Measurements from ENCODE around the gene NDUFS3.
A peak's percentile ranks its signal among the peaks of the same experiment; 100 is the strongest.

NDUFS3 gene

DNA sequence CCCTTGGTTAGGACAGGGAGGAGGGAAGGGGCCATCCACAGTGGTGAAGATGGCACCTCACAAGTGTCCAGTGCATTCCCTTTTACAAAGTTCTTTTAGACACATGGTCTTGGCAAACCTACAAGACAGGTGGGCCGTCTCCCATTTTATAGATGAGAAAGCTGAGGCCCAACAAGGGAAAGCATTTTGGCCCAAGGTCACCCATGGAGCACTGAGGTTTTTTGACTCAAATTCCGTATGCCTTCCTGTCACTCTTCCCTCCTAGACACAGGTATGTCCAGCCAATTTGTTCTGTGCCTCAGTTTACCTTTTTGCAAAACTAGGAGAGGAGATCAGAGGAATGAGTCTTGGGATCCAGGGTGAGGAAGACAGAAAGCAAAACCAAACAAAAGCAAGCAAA is 14.1 kb downstream of the NDUFS3 start:
- no peak for DNase-seq

DNA sequence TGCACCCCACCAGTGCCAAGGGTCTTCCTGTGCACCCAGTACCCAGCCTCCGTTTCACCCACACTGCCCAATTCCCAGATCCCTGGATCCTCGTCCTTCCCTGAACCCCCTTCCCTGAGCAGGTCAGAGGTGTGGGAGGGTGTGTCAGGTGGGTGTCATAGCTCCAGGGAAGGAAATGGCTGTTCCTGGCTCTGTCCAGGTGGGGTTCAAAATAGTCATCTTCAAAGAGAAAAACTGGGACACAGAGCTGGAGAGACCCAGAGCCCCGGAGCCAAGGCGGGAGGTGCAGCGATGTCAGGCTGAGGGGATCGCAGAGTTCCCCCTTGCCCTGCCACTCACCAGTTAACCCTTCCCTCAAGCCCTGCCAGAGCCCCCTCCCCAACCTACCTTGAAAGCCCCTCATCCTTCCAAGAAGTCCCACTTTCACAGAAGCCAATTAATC is 14.6 kb downstream of the NDUFS3 start:
- no peak for DNase-seq

DNA sequence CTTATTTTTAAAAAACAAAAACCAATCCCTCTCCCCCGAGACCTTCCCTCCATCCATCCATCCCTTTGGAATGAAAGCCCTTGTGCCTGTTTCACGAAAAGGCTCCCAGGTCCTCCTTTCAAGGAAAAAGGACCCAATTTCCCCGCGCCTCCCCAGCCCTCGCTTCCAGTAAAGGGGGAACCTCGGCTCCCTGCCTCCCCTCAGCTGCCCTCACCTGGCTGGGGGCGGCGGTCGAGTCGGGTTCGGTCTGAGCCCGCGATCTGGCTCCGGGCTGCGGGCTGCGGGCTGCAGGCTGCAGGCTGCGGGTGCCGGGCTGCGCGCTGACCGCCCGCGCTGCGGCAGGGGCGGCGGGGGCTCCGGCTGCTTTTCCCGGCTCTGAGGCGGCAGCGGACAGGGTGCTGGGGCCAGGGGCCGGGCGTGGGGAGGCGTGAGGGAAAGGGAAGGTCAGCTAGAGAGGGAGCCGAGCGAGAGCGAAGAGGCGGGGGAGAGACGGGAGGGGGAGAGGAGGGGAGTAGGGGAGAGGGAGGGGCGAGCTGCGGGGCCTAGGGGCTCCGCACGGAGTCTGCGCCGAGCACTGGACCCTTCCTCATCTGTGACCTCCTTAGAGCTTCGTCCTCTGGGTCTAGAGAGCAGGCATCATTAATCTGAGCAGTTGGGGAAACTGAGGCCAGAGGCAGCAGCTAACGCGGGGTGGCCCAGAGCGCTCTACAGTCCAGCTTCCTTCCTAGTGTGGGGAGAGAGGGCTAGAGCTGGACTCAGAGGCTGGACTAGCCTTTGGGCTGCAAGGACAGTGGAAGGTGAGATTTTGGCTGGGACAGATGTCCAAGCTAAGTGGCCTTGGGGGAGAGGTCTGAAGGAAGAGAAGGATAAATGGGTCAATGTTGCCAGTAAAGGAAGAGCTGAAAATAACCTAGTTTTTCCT is 15.3 kb downstream of the NDUFS3 start, which contains the start of gene C1QTNF4:
Gene C1QTNF4 (minus strand): TSS at position 478 of the 922 bp plus-strand sequence. CDS start 3,601 bp downstream, outside the sequence.
- no peak for DNase-seq

DNA sequence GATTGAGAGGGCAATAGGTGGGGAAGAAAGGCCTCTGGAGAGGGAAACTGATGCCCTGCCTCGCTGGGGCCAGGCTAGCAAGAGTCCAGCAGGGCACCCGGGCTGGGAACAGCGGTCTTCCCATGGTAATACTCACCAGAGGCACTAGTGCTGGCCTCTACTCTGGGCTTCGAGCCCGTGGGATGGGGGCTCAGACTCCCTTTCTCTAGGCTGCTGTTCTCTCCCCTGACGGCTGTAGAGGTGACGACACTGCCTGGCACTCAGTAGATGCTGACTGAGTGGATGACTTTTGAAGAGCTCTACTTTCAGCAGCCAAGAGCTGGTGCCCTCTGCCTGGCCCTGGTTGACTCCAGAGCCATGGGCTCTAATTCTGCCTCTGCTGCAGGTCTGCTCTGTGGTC is 16.2 kb downstream of the NDUFS3 start:
- DNase-seq = no peak

DNA sequence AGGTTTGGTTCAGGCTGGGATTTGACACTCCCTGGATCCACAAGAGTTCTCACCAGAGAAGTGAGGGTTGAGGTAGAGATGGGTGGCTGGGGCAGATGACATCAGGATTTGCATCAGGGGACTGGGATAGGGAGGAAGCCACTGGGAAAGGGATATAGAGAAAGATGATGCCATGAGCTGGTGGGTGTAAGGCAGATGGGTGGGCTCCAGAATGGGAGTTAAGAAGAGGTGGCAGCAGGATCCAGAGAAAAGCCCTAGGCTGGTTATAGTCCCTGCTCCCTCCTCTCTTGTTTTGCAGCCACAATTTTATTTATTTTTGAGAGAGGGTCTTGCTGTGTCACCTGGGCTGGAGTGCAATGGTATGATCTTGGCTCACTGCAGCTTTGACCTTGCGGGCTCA is 17.1 kb downstream of the NDUFS3 start:
- DNase-seq = no peak

DNA sequence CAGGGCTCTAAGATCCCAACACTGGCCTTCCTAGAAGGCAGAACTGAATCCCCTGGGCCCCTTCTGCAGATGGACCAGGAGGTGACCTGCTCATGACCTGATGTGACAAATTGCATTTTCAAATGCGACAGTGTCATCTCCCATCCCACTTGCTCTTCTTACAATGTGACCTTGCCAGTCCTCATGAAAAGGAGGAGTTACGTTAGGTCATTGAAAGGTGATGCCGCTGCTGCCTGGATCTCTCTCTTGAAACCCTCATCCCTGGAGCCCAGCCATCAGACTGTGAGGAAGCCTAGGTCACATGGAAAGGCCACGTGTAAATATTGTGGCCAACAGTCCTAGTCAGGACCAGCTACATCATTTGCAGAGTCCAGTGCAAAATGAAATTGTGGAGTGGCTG is 21.0 kb downstream of the NDUFS3 start:
- DNase-seq = no peak

DNA sequence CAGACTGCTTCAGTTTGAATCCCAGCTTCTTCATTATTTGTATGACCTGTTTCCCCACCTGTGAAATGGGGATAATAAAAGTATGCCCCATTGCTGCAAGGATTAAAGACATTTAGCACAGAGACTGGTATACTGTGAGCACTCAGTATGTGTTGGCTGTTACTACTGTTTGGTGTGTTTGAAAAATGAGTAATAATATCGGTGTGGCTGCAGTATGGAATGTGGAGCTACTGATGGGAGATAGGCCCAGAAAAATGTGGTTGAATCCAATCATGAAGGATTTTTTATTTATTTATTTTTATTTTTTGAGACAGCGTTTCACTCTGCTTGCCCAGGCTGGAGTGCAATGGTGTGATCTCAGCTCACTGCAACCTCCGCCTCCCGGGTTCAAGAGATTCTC is 24.4 kb downstream of the NDUFS3 start:
- no peak for DNase-seq

DNA sequence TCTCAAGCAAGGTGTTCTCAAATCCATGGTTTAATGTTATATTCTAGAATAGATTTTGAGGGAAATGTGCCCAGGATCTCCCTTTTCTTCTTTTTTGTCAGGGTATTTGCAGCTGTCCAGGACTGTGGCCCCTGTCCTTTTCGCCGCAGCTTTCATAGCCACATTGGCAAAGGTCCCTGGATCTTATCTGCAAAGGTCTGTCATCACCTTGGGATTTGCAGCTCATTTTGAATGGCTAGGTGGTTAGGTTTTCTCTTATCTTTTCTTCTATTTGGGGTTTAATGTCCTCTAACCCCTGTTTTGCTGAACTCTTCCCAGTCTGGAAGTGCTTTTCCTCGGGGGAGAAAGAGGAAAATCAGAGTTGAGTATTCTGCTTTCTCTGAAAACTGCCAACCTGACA is 27.0 kb downstream of the NDUFS3 start:
- no peak for DNase-seq

DNA sequence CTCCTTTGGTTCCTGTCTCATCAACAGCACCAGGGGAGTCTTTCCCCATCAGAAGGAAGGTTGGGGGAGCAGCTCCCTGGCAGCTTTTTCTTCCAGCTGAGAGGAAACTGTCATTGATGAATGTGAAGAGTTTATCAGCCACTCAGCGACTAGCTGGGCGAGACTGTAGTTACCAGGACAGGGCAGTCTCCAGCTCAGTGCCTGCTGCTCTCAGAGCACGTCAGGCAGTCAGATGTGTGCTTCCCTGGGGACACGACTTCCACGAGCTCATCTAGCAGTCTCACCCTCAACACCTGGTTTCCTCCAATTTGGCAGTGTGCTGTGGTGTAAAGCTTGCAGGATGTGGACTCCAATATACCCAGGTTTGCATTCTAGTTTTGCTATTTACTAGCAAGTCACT is 27.9 kb downstream of the NDUFS3 start:
- no peak for DNase-seq

DNA sequence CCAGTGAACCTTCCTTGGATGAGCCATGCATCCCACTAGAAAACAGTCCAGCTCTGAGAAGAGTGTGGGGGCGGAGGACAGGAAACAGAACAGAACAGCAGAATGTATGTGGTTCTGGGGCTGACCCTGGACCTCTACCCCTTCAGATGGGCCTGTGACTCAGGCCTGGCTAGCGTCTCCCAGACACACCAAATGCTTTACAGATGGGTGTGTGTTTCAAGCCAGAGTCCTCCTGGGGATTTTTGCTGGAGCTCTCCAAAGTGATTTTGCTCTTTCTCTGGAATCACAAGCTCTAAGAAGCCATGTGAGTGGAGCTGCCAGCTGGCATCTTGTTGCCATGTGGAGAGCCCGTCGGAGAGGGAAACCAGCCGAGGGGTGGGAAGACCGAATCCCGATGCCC is 28.5 kb downstream of the NDUFS3 start:
- DNase-seq = peak; percentile 60

DNA sequence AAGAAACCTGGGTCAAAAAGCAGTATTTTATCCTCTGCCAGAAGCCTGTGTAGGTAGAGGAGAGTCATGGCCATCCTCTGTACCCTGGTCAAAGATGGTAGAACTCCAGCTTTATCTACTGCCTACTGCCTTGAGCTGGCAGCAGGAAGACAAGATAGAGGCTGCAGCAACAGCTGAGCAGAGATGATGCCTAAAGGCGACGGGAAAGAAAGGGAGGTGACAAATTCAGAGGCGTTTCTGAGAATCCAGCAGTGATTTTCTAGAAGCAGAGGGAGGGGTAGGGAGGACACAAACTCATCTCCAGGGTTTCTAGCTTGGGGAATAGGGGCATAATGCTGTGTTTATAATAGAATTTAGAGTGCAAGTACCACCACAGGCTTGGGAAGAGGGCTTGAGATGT is 30.8 kb downstream of the NDUFS3 start:
- no peak for DNase-seq

DNA sequence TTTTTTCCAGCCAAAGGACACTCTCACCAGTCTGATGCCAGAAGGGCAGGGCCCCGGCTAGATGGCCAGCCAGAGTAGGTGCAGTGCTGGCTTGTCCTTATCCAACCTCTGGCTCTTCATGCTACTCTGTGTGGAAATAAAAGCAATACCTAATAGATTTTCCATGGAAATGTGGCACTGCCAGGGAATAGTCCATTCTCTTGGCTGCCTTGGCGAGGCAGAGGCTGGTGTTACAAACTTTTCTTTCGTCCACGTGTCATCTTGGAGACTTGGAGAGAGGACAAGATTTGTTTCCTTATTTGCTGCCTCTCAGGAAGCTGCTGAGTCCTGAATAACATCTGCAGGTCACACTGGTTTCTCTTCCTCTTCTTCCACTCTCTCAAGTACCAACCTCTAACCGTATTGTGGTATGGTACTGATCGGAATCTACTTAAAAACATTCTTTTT is 32.5 kb downstream of the NDUFS3 start:
- no peak for DNase-seq

DNA sequence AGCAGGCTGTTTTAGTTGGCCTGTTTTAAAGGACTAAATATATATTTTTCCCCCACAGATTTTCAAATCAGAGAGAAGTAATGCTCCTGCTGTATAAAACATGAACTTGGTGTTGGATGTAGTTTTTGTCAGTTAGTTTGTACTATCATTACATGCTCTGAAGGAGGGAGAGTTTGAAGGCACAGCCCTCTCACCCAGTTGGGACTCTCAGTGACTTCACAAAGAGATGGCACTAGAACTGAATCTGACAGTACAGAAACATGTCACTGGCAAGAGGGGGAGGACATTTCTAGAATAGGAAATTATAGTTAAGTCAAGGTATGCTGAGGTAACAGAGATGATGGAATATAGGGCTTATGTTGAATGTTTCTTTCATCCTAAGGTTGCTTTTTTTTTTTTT is 36.4 kb downstream of the NDUFS3 start:
- no peak for DNase-seq

DNA sequence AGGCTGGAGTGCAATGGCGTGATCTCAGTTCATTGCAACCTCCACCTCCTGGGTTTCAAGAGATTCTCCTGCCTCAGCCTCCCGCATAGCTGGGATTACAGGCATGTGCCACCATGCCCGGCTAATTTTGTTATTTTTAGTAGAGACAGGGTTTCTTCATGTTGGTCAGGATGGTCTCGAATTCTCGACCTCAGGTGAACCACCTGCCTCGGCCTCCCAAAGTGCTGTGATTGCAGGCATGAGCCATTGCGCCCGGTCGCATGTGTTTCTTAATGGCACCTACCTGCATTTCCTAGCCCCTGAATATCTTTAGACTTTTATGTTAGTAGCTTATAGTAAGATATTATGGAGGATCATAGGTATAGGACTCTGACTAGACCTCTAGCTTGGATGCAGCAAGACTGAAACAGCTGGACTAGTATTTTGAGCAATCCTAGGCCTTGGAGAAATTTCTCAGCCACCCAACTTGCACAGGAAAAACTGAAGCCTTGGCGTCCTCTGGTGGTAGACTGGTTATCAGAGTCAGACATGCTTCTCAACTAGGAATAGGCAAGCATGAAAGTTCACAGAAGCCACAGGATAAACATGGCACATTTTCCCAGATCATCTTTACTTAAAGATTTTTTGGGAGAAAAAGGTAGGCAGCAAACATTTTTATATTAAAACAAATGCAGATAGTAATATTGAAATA is 38.0 kb downstream of the NDUFS3 start:
- DNase-seq = peak; percentile 32

DNA sequence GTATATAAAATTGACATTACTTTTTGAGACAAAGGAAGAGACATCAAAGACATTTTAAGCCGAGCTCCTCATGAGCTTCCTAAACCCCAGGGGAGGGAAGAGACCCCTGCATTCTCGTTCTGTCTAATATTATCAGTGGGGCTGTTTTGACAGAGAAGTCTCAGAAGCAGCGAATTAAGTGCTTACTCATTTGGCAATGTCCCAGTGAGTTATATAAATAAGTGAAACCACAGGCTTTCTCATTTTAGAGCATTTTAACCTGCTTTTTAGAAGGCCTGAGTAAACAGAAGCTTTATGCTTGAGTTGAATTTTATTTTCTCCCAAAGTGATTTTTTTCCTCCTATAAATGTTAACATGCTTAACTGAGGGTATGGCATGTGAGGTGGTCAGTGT is 38.5 kb downstream of the NDUFS3 start:
- DNase-seq = peak; percentile 52

DNA sequence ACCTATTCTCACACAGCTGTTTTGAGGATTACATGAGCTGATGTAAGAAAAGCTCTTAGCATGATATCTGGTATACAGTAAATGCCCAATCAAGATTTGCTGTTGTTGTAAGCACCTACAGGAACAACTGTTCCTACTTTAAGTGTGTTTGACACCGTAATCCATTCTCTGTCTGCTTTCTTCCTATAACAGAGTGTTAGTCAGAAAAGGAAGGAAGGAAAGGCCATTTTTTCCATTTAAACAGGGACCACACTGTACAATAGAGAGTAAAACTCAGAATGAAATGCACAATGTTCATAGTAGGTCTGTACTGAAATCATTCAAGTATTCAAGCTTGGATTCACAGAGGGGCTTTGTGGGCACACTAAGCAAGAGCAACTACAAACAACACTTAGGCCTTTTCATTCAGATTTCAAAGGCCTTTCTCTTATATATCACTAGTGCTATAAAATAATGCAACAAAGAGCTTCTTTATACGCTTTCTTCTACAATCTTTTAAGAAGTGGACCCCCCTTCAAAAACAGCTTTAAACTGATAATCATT is 42.0 kb downstream of the NDUFS3 start:
- DNase-seq = no peak

DNA sequence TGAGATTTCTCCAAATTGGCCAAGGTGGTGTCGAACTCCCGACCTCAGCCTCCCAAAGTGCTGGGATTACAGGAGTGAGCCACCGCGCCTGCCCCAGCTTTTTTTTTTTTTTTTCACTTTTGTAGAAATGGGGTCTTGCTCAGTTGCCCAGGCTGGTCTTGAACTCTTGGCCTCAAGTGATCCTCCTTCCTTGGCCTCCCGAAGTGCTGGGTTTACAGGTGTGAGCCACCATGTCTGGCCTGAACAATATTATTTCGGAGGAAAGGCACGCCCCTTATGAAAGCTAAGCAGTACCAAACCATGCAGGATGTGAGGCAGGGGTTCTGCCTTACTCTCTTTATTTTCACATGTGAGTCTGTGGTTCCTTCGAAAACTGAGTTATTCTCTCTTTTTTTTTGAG is 47.4 kb downstream of the NDUFS3 start:
- DNase-seq = no peak

DNA sequence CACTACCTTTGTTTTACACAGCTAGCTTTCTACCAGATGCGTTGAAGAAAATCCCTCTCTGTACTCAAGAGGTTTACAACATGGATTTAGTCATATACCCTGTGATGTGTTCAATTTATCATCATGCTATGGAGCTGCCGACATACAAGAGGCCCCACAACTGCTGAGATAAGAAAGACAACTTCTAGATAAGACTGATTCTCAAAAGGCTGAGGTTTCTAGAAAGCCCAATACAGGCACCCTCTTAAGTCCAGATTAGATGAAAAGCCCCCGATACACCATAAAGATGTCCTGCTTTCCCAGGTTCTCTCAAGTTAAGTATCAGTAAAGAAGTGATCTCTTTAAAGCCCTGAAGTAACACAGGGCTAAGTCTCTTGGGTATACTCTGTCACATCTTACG is 49.2 kb downstream of the NDUFS3 start:
- DNase-seq = no peak

DNA sequence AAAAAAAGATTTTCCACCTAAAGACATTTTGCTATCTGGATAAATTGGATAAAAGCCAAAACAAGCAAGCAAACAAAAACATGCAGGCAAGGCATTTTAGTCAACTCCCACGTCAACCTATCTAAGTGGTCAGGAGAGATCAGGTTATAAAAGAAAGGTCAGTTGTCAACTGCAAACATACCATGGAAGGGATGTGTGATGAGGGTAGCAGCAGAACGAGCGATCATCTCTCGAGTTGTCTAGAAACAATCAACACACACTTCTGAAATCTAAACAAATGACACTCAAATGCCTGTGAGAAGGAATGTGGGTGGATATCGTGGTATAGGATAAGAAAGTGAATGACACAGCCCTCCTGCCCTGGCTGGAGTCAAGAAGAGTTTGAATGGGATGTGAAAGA is 52.6 kb downstream of the NDUFS3 start:
- DNase-seq = no peak

All from kidney glomerular epithelial cell (primary cell).